K562 (cell line): ENCODE results near the gene ARHGAP23. TPM values are rescaled to one million over a fixed set of nuclear protein-coding genes. Genes with fewer than 3 reads are reported as not detected.

Experiments
- ATAC-seq: fragments of 200-7000 bp; cut with Tn5 transposase; 3 replicates; pipeline ENCODE4 v1.9.1; 2020; ENCODE audit warnings: moderate library complexity
- BruUV-seq: library from RNA; stranded (reverse); fragments of 400-500 nt; replicated peaks from 2 replicates; lab custom pipeline; 2021; lab: Mats Ljungman, UMichigan
- CTCF ChIA-PET: fragments of 300-600 bp; formaldehyde crosslinking; extraction: SDS; loops from one replicate; lab custom pipeline; 2021; ENCODE audit warnings: low intra/inter-chr PET ratio; lab: Yijun Ruan, JAX
- POLR2A ChIA-PET: fragments of 300-600, 350-650 bp; sonication (Branson Sonifier 250); formaldehyde crosslinking; extraction: SDS; loops from one replicate; lab custom pipeline; 2021; ENCODE audit warnings: antibody characterized with exemption, inconsistent platforms; lab: Yijun Ruan, JAX
- DNase-seq, 4 experiments: peaks; one replicate each; pipeline versions ENCODE4 v3.0.0 to v3.0.0-alpha.2; 2011 to 2018; ENCODE audit warnings: low spot score in 3 of 4, mixed read lengths in 3 of 4; ENCODE audit errors: extremely low read depth in 1 of 4
- FAIRE-seq: peaks from 2 replicates; lab custom pipeline; 2011; peaks lifted over from hg19 to GRCh38; lab: Jason Lieb, UNC
- H2AFZ ChIP-seq: 2 replicates; pipeline ENCODE4 v1.6.0; 2011; ENCODE audit warnings: low read depth, low read length, control low read depth, inconsistent platforms
- H3K27ac ChIP-seq: fragments of 200-600 bp; 3 replicates; pipeline ENCODE4 v1.8.0; 2011; ENCODE audit warnings: low read depth, mild to moderate bottlenecking, control low read depth, inconsistent platforms, low read length, moderate library complexity, mixed read lengths; ENCODE audit errors: extremely low read depth
- H3K27me3 ChIP-seq, 2 experiments: fragments of 300-600 bp in 1 of 2; 2 replicates in 1 of 2; 3 replicates in 1 of 2; pipeline versions ENCODE4 v1.6.0 to v1.8.0; 2011; ENCODE audit warnings: inconsistent platforms in 2 of 2, low read length in 2 of 2, mild to moderate bottlenecking in 1 of 2, mixed read lengths in 1 of 2, moderate library complexity in 1 of 2; ENCODE audit not compliant: control insufficient read depth in 2 of 2, insufficient read depth in 2 of 2
- H3K36me3 ChIP-seq: fragments of 300-600 bp; 3 replicates; pipeline ENCODE4 v1.8.0; 2011; ENCODE audit warnings: mild to moderate bottlenecking, low read length, inconsistent platforms; ENCODE audit not compliant: control insufficient read depth, insufficient read depth
- H3K4me1 ChIP-seq, 2 experiments: fragments of 200-600 bp in 1 of 2; replicated peaks in 1 of 2; 2 replicates in 1 of 2; 3 replicates in 1 of 2; pipeline versions ENCODE4 v1.5.1 to v1.8.0; 2011; ENCODE audit warnings: inconsistent platforms in 2 of 2, low read length in 2 of 2, mild to moderate bottlenecking in 1 of 2, mixed read lengths in 1 of 2, moderate library complexity in 1 of 2; ENCODE audit not compliant: control insufficient read depth in 2 of 2, insufficient read depth in 2 of 2
- H3K4me2 ChIP-seq: 2 replicates; pipeline ENCODE4 v1.6.1; 2011; ENCODE audit warnings: low read length, control low read depth, inconsistent platforms, mixed read lengths; ENCODE audit not compliant: insufficient read depth
- H3K4me3 ChIP-seq: fragments of 200-600 bp; sonication (generic), shearing (Covaris generic); 2 replicates; pipeline ENCODE4 v1.5.1; 2016; ENCODE audit warnings: control low read depth, inconsistent platforms
- H3K79me2 ChIP-seq: fragments of 200-600 bp; 3 replicates; pipeline ENCODE4 v1.8.0; 2011; ENCODE audit warnings: low read length, inconsistent platforms; ENCODE audit not compliant: control insufficient read depth, insufficient read depth
- H3K9ac ChIP-seq, 2 experiments: 2 replicates each; pipeline versions ENCODE4 v1.6.0 to v1.6.1; 2011; ENCODE audit warnings: low read depth in 2 of 2, low read length in 2 of 2, control low read depth in 1 of 2, inconsistent platforms in 1 of 2, mild to moderate bottlenecking in 1 of 2, mixed read lengths in 1 of 2; ENCODE audit not compliant: insufficient read depth in 1 of 2
- H3K9me1 ChIP-seq: one replicate; pipeline ENCODE4 v1.6.0; 2011; ENCODE audit warnings: inconsistent platforms, mild to moderate bottlenecking, low read length, moderate library complexity; ENCODE audit not compliant: control insufficient read depth, insufficient read depth
- H3K9me3 ChIP-seq: replicated peaks from 2 replicates; pipeline ENCODE4 v1.5.1; 2011; ENCODE audit warnings: low read depth, low read length, inconsistent platforms; ENCODE audit not compliant: control insufficient read depth, insufficient read depth
- H4K20me1 ChIP-seq: replicated peaks from 2 replicates; pipeline ENCODE4 v1.6.1; 2011; ENCODE audit warnings: low read length, inconsistent platforms, mixed read lengths; ENCODE audit not compliant: control insufficient read depth, insufficient read depth
- MEF2A ChIP-seq: IDR thresholded peaks from 2 replicates; pipeline ENCODE4 v1.6.1; 2011; ENCODE audit warnings: low read depth, mild to moderate bottlenecking, low read length, moderate library complexity; ENCODE audit not compliant: control insufficient read depth
- PHF8 ChIP-seq: fragments of 200-600 bp; sonication (generic); IDR thresholded peaks from 2 replicates; pipeline ENCODE4 v1.6.1; 2012; ENCODE audit warnings: mixed run types, mild to moderate bottlenecking, inconsistent platforms, low read length, moderate library complexity, borderline replicate concordance
- ZBTB17 ChIP-seq: fragments of 450-650 bp; formaldehyde crosslinking; IDR thresholded peaks from 2 replicates; pipeline ENCODE4 v1.4.0; 2020; ENCODE audit warnings: mild to moderate bottlenecking
- WGBS: fragments of 100-300 bp; shearing (Covaris generic); methylation state at CpG from one replicate; pipeline ENCODE4 v1.1.6; 2016; ENCODE audit warnings: low coverage, mixed read lengths; ENCODE audit not compliant: insufficient coverage; ENCODE audit errors: missing lambda C conversion rate; 5-methylcytosine and 5-hydroxymethylcytosine counted together
- in situ Hi-C: fragments of 300-500 bp; cut with MboI; formaldehyde crosslinking; loops from 4 replicates; pipeline ENCODE4 v1.15.0; 2018; ENCODE audit warnings: inconsistent platforms, mixed read lengths
- intact Hi-C: fragments of 100-400 bp; cut with micrococcal nuclease; formaldehyde crosslinking; loops from 2 replicates; pipeline ENCODE4 v1.14.2; 2022
- polyA plus RNA-seq, 8 experiments: library from polyadenylated mRNA; depleted of rRNA in 4 of 8; stranded (reverse) in 5 of 8; unstranded in 3 of 8; fragments of >200 nt; fragmentation: Nextera tagmentation in 2 of 8; fragmentation: Illumina TruSeq in 1 of 8; extraction: Ambion mirVana in 2 of 8; extraction: Trizol in 1 of 8; gene quantifications; 2 replicates each; pipeline versions ENCODE4 v1.2.1 to v1.2.3, GENCODE V29; 2011 to 2014; ENCODE audit warnings: inconsistent platforms in 1 of 8, missing spikeins in 1 of 8
- total RNA-seq, 7 experiments: library from RNA; depleted of rRNA in 6 of 7; stranded (reverse); fragments of >200 nt in 6 of 7; fragmentation: Illumina TruSeq in 2 of 7; extraction: Trizol in 2 of 7; gene quantifications; 2 replicates each; pipeline versions ENCODE4 v1.2.1 to v1.2.3, GENCODE V29; 2011 to 2021; ENCODE audit warnings: low replicate concordance in 1 of 7
- TF ChIP-seq, protein P1 (sequence below): IDR thresholded peaks from 2 replicates; pipeline ENCODE4 v1.6.1; 2012; ENCODE audit warnings: low read depth, low read length, improper control_type of control experiment, borderline replicate concordance
- TF ChIP-seq, protein P2 (sequence below): sonication (generic); formaldehyde crosslinking; IDR thresholded peaks from 2 replicates; pipeline ENCODE4 v1.8.0; 2022; ENCODE audit warnings: mild to moderate bottlenecking, missing genetic modification reagents
- TF ChIP-seq, protein P3 (sequence below): sonication (generic); formaldehyde crosslinking; IDR thresholded peaks from 2 replicates; pipeline ENCODE4 v1.8.1; 2022; ENCODE audit warnings: missing genetic modification reagents
- TF ChIP-seq, protein P4 (sequence below), 2 experiments: IDR thresholded peaks; 2 replicates each; pipeline ENCODE4 v1.6.1; 2012; ENCODE audit warnings: improper control_type of control experiment in 2 of 2, low read depth in 2 of 2, low read length in 2 of 2, borderline replicate concordance in 1 of 2

Gene ARHGAP23
- total and polyA plus RNA-seq, 9 of the 15 experiments (the other 6 are each of a cell fraction or from before 2014, with no cell fraction given), result 0.01 to 2.7 (median 0.70) TPM

DNA sequence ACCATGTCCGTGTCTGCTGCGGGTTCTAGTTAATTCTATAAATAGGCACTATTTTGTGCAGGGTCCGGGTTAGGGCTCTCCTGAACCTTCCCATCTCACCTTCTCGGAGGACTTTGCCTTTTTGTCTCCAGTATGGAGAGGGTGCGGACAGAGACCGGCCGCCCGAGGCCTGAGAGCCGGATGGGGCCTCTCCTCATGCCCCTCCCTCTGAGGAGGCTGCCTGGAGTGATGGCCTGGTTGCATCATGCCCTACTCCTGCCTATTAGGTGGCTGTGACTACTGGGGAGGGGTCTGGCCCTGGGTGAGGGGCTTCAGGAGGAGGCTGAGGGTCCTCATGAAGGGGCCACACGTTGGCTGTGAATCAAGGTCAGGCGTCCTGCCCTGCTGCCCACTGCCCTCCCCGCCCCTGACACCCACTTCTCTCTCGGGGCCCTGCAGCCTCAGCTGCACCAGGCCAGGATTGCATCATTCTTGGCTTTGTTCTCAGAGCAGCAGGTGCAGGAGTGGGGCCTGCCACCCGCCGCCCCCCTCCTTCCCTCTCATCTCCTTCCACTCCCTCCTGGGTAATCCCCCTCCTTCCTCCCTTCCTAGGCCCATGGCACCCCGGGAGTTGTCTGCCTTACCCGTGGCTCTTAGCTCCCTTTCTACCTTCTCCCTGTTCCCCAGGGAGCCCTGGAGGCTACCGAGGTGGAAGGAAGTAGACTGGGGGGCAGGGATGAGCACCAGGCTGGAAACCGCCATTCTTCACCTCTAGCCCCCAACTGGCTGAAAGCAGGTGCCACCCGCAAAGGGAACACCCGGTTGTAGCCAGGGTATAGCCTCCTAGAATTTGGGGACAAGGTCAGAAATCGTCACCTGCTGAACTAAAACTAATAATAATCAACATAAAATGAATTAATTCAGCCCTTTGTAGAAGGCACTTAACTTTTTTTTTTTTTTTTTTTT is 12.7 kb upstream of the ARHGAP23 start:
- DNase-seq, result peak in 1 of 4 experiments; percentile 37
- peak overlapping the region; percentile 55 for H3K4me2 ChIP-seq
- peaks cover 8% of the 10 kb centered on the region for H4K20me1 ChIP-seq
- no peaks in the 10 kb centered on the region for H3K79me2 ChIP-seq
- peak; percentile 87 for ATAC-seq
- H3K9me3 ChIP-seq, result no peaks in the 10 kb centered on the region
- in situ Hi-C loops (no loop called here), intact Hi-C loops (no loop called here)
- WGBS, result 25% methylated on average over 14 of the region's 22 CpGs
- CTCF ChIA-PET, result interaction anchor here (1.6 to 4.2 kb wide), 3 partner anchors 65 to 82 kb away, joined by 3 to 42 read pairs (median 20); partner anchors contain the start of gene SOCS7
- H3K9me1 ChIP-seq, result no peaks in the 10 kb centered on the region
- H3K4me1 ChIP-seq, result peaks cover 30 to 41% of the 10 kb centered on the region in 2 experiments
- H3K4me3 ChIP-seq, result no peak overlapping the region
- no TSS peak for BruUV-seq
- no peaks in the 10 kb centered on the region for H3K36me3 ChIP-seq
- peaks cover 11 to 34% of the 10 kb centered on the region in 2 experiments; a peak in 4 of 5 replicates for H3K27me3 ChIP-seq
- H2AFZ ChIP-seq, result peak overlapping the region; percentile 54; the same call in 1 of the 2 replicates
- H3K27ac ChIP-seq, result no peak overlapping the region; the same call in 2 of the 3 replicates
- no peak for FAIRE-seq
- POLR2A ChIA-PET, result interaction anchor here (0.6 to 1.5 kb wide), 9 partner anchors 8 to 66 kb away, joined by 3 to 8 read pairs (median 4); partner anchors contain the start of gene SOCS7
- peak overlapping the region; percentile 24 to 60; a peak in 3 of 4 replicates for H3K9ac ChIP-seq
- TF ChIP-seq ZBTB17 (CRISPR knock-in tag) (0 out of 2 replicates have a peak, but pooled peaks have one; percentile 55), PHF8 (peak; percentile 18; the same call in 1 of the 2 replicates), MEF2A (no peak)
- TF ChIP-seq, protein P1, sequence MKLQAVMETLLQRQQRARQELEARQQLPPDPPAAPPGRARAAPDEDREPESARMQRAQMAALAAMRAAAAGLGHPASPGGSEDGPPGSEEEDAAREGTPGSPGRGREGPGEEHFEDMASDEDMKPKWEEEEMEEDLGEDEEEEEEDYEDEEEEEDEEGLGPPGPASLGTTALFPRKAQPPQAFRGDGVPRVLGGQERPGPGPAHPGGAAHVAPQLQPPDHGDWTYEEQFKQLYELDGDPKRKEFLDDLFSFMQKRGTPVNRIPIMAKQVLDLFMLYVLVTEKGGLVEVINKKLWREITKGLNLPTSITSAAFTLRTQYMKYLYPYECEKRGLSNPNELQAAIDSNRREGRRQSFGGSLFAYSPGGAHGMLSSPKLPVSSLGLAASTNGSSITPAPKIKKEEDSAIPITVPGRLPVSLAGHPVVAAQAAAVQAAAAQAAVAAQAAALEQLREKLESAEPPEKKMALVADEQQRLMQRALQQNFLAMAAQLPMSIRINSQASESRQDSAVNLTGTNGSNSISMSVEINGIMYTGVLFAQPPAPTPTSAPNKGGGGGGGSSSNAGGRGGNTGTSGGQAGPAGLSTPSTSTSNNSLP, result no peak
- TF ChIP-seq, protein P2, sequence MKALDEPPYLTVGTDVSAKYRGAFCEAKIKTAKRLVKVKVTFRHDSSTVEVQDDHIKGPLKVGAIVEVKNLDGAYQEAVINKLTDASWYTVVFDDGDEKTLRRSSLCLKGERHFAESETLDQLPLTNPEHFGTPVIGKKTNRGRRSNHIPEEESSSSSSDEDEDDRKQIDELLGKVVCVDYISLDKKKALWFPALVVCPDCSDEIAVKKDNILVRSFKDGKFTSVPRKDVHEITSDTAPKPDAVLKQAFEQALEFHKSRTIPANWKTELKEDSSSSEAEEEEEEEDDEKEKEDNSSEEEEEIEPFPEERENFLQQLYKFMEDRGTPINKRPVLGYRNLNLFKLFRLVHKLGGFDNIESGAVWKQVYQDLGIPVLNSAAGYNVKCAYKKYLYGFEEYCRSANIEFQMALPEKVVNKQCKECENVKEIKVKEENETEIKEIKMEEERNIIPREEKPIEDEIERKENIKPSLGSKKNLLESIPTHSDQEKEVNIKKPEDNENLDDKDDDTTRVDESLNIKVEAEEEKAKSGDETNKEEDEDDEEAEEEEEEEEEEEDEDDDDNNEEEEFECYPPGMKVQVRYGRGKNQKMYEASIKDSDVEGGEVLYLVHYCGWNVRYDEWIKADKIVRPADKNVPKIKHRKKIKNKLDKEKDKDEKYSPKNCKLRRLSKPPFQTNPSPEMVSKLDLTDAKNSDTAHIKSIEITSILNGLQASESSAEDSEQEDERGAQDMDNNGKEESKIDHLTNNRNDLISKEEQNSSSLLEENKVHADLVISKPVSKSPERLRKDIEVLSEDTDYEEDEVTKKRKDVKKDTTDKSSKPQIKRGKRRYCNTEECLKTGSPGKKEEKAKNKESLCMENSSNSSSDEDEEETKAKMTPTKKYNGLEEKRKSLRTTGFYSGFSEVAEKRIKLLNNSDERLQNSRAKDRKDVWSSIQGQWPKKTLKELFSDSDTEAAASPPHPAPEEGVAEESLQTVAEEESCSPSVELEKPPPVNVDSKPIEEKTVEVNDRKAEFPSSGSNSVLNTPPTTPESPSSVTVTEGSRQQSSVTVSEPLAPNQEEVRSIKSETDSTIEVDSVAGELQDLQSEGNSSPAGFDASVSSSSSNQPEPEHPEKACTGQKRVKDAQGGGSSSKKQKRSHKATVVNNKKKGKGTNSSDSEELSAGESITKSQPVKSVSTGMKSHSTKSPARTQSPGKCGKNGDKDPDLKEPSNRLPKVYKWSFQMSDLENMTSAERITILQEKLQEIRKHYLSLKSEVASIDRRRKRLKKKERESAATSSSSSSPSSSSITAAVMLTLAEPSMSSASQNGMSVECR, result no peak
- TF ChIP-seq, protein P3, sequence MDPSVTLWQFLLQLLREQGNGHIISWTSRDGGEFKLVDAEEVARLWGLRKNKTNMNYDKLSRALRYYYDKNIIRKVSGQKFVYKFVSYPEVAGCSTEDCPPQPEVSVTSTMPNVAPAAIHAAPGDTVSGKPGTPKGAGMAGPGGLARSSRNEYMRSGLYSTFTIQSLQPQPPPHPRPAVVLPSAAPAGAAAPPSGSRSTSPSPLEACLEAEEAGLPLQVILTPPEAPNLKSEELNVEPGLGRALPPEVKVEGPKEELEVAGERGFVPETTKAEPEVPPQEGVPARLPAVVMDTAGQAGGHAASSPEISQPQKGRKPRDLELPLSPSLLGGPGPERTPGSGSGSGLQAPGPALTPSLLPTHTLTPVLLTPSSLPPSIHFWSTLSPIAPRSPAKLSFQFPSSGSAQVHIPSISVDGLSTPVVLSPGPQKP (CRISPR knock-in tag), result no peak
- TF ChIP-seq, protein P4, sequence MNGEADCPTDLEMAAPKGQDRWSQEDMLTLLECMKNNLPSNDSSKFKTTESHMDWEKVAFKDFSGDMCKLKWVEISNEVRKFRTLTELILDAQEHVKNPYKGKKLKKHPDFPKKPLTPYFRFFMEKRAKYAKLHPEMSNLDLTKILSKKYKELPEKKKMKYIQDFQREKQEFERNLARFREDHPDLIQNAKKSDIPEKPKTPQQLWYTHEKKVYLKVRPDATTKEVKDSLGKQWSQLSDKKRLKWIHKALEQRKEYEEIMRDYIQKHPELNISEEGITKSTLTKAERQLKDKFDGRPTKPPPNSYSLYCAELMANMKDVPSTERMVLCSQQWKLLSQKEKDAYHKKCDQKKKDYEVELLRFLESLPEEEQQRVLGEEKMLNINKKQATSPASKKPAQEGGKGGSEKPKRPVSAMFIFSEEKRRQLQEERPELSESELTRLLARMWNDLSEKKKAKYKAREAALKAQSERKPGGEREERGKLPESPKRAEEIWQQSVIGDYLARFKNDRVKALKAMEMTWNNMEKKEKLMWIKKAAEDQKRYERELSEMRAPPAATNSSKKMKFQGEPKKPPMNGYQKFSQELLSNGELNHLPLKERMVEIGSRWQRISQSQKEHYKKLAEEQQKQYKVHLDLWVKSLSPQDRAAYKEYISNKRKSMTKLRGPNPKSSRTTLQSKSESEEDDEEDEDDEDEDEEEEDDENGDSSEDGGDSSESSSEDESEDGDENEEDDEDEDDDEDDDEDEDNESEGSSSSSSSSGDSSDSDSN (IDR thresholded peaks at IDR 0.05; ENCODE audit: borderline replicate concordance in 1 of 2, low read depth in 2 of 2, low read length in 2 of 2), result no peak; a peak in 1 of 4 replicates
